Measurements from ENCODE around the gene NDUFS1. TPM values are rescaled to one million over a fixed set of nuclear protein-coding genes. Genes with fewer than 3 reads are reported as not detected.
"Not testable (repeated sequence)": the region's sequence is repeated elsewhere in the genome, so short reads cannot be mapped to it uniquely, and the experiment has no call there.

Gene NDUFS1
- total RNA-seq, 2 experiments from 2014 or later = 81.2 to 89.3 TPM

- no peaks in the 10 kb centered on the region for H3K9me3 Mint-ChIP-seq
- ChIA-PET CTCF (no interaction called here), POLR2A (interaction anchor here (0.9 kb wide), 1 partner anchor 24 kb away, joined by 4 read pairs; no protein-coding TSS in a partner anchor)
- peaks cover 35% of the 10 kb centered on the region for H3K36me3 Mint-ChIP-seq (ENCODE audit: low read depth)
- TF ChIP-seq CTCF (IDR thresholded peaks at IDR 0.05) = no peak
- intact Hi-C loops (cut with micrococcal nuclease) = no loop called here
- DNase-seq (no peak), ATAC-seq (no peak)
- H3K4me3 Mint-ChIP-seq = no peak overlapping the region
- no peak overlapping the region for H3K27ac Mint-ChIP-seq
- no peaks in the 10 kb centered on the region for H3K4me1 Mint-ChIP-seq (ENCODE audit: low read depth)
- no peaks in the 10 kb centered on the region for H3K27me3 Mint-ChIP-seq
Observed at GRCh38 chr2:206143451-206143850, 15.8 kb downstream of the NDUFS1 start.

GRCh38 chr2:206127656-206128055 is 31.6 kb downstream of the NDUFS1 start:
- H3K4me3 Mint-ChIP-seq = no peak overlapping the region
- peaks cover 31% of the 10 kb centered on the region for H3K36me3 Mint-ChIP-seq (ENCODE audit: low read depth)
- peak; percentile 9 for DNase-seq
- H3K4me1 Mint-ChIP-seq (ENCODE audit: low read depth) = no peaks in the 10 kb centered on the region
- ChIA-PET POLR2A (interaction anchor here (1.1 kb wide), 1 partner anchor 43 kb away, joined by 3 read pairs; no protein-coding TSS in a partner anchor), CTCF (interaction anchor here (1.3 kb wide), 1 partner anchor 39 kb away, joined by 5 read pairs; no protein-coding TSS in a partner anchor)
- no peak for TF ChIP-seq CTCF (IDR thresholded peaks at IDR 0.05)
- no peaks in the 10 kb centered on the region for H3K27me3 Mint-ChIP-seq
- no peak overlapping the region for H3K27ac Mint-ChIP-seq
- ATAC-seq = no peak
- no peaks in the 10 kb centered on the region for H3K9me3 Mint-ChIP-seq
- intact Hi-C loops (cut with micrococcal nuclease) = no loop called here

- DNase-seq = no peak
- POLR2A ChIA-PET = no interaction called here
- Mint-ChIP-seq H3K9me3 (peaks cover 2% of the 10 kb centered on the region), H3K27ac (no peak overlapping the region), H3K4me1 (ENCODE audit: low read depth) (no peaks in the 10 kb centered on the region), H3K36me3 (ENCODE audit: low read depth) (peaks cover 46% of the 10 kb centered on the region), H3K27me3 (no peaks in the 10 kb centered on the region), H3K4me3 (no peak overlapping the region)
- ATAC-seq = no peak
- intact Hi-C loops (cut with micrococcal nuclease) = no loop called here
- CTCF ChIA-PET = no interaction called here
- no peak for TF ChIP-seq CTCF (IDR thresholded peaks at IDR 0.05)
Observed at GRCh38 chr2:206125901-206126300, 33.3 kb downstream of the NDUFS1 start.

- H3K9me3 Mint-ChIP-seq; ATAC-seq; CTCF ChIA-PET; H3K27me3 Mint-ChIP-seq; intact Hi-C loops (cut with micrococcal nuclease); DNase-seq; H3K4me3 Mint-ChIP-seq; H3K4me1 Mint-ChIP-seq (ENCODE audit: low read depth); H3K27ac Mint-ChIP-seq; POLR2A ChIA-PET: not testable (repeated sequence)
- peaks cover 50% of the 10 kb centered on the region for H3K36me3 Mint-ChIP-seq (ENCODE audit: low read depth)
Observed at GRCh38 chr2:206122569-206122968, 36.7 kb downstream of the NDUFS1 start.

- Mint-ChIP-seq H3K27me3 (no peaks in the 10 kb centered on the region), H3K4me1 (ENCODE audit: low read depth) (no peaks in the 10 kb centered on the region), H3K4me3 (no peak overlapping the region), H3K9me3 (peaks cover 9% of the 10 kb centered on the region), H3K27ac (no peak overlapping the region), H3K36me3 (ENCODE audit: low read depth) (peaks cover 21% of the 10 kb centered on the region)
- intact Hi-C loops (cut with micrococcal nuclease) = no loop called here
- TF ChIP-seq CTCF (IDR thresholded peaks at IDR 0.05) = no peak
- ATAC-seq (no peak), DNase-seq (no peak)
- CTCF ChIA-PET = no interaction called here
- POLR2A ChIA-PET = no interaction called here
Observed at GRCh38 chr2:206116278-206116677, 43.0 kb downstream of the NDUFS1 start.
